H1 (cell line): ENCODE measurements around the gene PCYT2. TPM values are rescaled to one million over a fixed set of nuclear protein-coding genes. Genes with fewer than 3 reads are reported as not detected.
A peak's percentile ranks its signal among the peaks of the same experiment; 100 is the strongest.

Source experiments
- ASH2L ChIP-seq: fragments of 200-600, 300-600 bp; sonication (generic); IDR thresholded peaks from one replicate; pipeline ENCODE4 v1.7.1; 2017; ENCODE audit warnings: low read length
- FOSL1 ChIP-seq: IDR thresholded peaks from 2 replicates; pipeline ENCODE4 v1.6.1; 2011; ENCODE audit warnings: mild to moderate bottlenecking, low read depth, low read length, moderate library complexity; ENCODE audit not compliant: insufficient read depth
- KDM5A ChIP-seq: fragments of 200-600 bp; IDR thresholded peaks from 2 replicates; pipeline ENCODE4 v1.7.1; 2012; ENCODE audit warnings: mild to moderate bottlenecking, low read length, inconsistent platforms, mixed read lengths
- POLR2AphosphoS5 ChIP-seq: IDR thresholded peaks from 2 replicates; pipeline ENCODE4 v1.6.1; 2011; ENCODE audit warnings: low read depth, low read length
- SP1 ChIP-seq: IDR thresholded peaks from 2 replicates; pipeline ENCODE4 v1.6.1; 2011; ENCODE audit warnings: low read depth, low read length
- polyA plus RNA-seq, 7 experiments: library from polyadenylated mRNA; depleted of rRNA in 3 of 7; stranded (reverse) in 5 of 7; unstranded in 2 of 7; fragments of >200 nt in 5 of 7; fragments of 200-250 nt in 2 of 7; gene quantifications; 1 replicate in 5 of 7; 2 replicates in 1 of 7; 4 replicates in 1 of 7; pipeline versions ENCODE4 v1.2.1 to v1.2.3, GENCODE V29; 2011 to 2013; ENCODE audit warnings: missing spikeins in 2 of 7, mixed read lengths in 2 of 7
- total RNA-seq: library from RNA; stranded (reverse); fragmentation: NEBNext Ultra II Directional; extraction: Animal tissue kit (Norgen Biotek cat#: 25700); gene quantifications from 2 replicates; pipeline ENCODE4 v1.2.1, GENCODE V29; 2021
- TF ChIP-seq, protein P1 (sequence below): fragments of 300-600 bp; sonication (generic); IDR thresholded peaks from 2 replicates; pipeline ENCODE4 v1.7.1; 2012; ENCODE audit warnings: low read length, moderate library complexity, mild to moderate bottlenecking, inconsistent platforms; ENCODE audit not compliant: insufficient replicate concordance
- TF ChIP-seq, protein P2 (sequence below): IDR thresholded peaks from 2 replicates; pipeline ENCODE4 v1.6.1; 2012; ENCODE audit warnings: inconsistent platforms
- TF ChIP-seq, protein P3 (sequence below): IDR thresholded peaks from 2 replicates; pipeline ENCODE4 v1.6.1; 2011; ENCODE audit warnings: low read length, improper control_type of control experiment

PCYT2 gene
- total and polyA plus RNA-seq, 2 of the 8 experiments (the other 6 are each of a cell fraction or from before 2014, with no cell fraction given), result 29.9 to 31.3 TPM

DNA sequence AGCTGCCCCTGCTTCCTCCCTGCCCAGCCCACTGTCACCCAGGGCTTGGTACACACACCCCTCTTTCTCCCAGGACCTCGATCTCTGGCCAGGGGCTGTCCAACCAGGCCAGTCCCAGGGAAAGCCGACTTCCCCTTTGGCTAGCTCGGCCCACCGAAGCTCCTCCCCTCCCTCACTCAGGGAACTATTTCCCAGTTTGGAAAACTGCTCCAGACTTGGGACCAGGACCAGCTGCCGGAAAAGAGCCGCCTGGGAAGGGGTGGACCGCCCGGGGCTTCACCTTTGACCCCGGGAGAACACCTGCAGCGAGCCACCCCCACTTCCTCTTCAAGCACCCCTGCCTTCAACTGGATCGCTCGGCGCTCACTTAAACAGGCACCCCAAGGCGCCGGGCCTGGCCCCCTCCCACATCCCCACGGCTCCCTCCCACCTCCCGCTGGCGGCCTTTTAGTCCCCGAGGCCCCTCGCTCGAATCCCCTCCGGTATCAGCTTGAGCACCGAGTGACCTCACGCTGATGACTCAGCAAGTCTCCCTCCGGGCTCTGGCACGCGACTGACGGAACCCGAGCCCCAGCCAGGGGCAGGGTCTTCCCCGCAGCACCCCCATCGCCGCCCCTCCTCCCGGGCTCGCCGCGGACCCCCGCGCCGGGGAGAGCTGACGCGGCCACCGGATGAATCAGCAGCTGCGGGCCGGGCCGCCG lies 15.4 kb upstream of the PCYT2 start (continued):
- TF ChIP-seq, protein P1, sequence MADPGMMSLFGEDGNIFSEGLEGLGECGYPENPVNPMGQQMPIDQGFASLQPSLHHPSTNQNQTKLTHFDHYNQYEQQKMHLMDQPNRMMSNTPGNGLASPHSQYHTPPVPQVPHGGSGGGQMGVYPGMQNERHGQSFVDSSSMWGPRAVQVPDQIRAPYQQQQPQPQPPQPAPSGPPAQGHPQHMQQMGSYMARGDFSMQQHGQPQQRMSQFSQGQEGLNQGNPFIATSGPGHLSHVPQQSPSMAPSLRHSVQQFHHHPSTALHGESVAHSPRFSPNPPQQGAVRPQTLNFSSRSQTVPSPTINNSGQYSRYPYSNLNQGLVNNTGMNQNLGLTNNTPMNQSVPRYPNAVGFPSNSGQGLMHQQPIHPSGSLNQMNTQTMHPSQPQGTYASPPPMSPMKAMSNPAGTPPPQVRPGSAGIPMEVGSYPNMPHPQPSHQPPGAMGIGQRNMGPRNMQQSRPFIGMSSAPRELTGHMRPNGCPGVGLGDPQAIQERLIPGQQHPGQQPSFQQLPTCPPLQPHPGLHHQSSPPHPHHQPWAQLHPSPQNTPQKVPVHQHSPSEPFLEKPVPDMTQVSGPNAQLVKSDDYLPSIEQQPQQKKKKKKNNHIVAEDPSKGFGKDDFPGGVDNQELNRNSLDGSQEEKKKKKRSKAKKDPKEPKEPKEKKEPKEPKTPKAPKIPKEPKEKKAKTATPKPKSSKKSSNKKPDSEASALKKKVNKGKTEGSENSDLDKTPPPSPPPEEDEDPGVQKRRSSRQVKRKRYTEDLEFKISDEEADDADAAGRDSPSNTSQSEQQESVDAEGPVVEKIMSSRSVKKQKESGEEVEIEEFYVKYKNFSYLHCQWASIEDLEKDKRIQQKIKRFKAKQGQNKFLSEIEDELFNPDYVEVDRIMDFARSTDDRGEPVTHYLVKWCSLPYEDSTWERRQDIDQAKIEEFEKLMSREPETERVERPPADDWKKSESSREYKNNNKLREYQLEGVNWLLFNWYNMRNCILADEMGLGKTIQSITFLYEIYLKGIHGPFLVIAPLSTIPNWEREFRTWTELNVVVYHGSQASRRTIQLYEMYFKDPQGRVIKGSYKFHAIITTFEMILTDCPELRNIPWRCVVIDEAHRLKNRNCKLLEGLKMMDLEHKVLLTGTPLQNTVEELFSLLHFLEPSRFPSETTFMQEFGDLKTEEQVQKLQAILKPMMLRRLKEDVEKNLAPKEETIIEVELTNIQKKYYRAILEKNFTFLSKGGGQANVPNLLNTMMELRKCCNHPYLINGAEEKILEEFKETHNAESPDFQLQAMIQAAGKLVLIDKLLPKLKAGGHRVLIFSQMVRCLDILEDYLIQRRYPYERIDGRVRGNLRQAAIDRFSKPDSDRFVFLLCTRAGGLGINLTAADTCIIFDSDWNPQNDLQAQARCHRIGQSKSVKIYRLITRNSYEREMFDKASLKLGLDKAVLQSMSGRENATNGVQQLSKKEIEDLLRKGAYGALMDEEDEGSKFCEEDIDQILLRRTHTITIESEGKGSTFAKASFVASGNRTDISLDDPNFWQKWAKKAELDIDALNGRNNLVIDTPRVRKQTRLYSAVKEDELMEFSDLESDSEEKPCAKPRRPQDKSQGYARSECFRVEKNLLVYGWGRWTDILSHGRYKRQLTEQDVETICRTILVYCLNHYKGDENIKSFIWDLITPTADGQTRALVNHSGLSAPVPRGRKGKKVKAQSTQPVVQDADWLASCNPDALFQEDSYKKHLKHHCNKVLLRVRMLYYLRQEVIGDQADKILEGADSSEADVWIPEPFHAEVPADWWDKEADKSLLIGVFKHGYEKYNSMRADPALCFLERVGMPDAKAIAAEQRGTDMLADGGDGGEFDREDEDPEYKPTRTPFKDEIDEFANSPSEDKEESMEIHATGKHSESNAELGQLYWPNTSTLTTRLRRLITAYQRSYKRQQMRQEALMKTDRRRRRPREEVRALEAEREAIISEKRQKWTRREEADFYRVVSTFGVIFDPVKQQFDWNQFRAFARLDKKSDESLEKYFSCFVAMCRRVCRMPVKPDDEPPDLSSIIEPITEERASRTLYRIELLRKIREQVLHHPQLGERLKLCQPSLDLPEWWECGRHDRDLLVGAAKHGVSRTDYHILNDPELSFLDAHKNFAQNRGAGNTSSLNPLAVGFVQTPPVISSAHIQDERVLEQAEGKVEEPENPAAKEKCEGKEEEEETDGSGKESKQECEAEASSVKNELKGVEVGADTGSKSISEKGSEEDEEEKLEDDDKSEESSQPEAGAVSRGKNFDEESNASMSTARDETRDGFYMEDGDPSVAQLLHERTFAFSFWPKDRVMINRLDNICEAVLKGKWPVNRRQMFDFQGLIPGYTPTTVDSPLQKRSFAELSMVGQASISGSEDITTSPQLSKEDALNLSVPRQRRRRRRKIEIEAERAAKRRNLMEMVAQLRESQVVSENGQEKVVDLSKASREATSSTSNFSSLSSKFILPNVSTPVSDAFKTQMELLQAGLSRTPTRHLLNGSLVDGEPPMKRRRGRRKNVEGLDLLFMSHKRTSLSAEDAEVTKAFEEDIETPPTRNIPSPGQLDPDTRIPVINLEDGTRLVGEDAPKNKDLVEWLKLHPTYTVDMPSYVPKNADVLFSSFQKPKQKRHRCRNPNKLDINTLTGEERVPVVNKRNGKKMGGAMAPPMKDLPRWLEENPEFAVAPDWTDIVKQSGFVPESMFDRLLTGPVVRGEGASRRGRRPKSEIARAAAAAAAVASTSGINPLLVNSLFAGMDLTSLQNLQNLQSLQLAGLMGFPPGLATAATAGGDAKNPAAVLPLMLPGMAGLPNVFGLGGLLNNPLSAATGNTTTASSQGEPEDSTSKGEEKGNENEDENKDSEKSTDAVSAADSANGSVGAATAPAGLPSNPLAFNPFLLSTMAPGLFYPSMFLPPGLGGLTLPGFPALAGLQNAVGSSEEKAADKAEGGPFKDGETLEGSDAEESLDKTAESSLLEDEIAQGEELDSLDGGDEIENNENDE, result no peak
- TF ChIP-seq ASH2L (peak; percentile 29), POLR2AphosphoS5 (no peak), SP1 (no peak), KDM5A (no peak), FOSL1 (no peak)
- TF ChIP-seq, protein P2, sequence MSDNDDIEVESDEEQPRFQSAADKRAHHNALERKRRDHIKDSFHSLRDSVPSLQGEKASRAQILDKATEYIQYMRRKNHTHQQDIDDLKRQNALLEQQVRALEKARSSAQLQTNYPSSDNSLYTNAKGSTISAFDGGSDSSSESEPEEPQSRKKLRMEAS, result peak; percentile 38; the same call in 1 of the 2 replicates
- TF ChIP-seq, protein P3, sequence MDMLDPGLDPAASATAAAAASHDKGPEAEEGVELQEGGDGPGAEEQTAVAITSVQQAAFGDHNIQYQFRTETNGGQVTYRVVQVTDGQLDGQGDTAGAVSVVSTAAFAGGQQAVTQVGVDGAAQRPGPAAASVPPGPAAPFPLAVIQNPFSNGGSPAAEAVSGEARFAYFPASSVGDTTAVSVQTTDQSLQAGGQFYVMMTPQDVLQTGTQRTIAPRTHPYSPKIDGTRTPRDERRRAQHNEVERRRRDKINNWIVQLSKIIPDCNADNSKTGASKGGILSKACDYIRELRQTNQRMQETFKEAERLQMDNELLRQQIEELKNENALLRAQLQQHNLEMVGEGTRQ, result no peak
- TF ChIP-seq, all 59 proteins: peak for 8
